Liver (tissue), 9 donors: ENCODE data around the gene SHC3. TPM values are rescaled to one million over a fixed set of nuclear protein-coding genes. Genes with fewer than 3 reads are reported as not detected.

Source experiments
- DNase-seq: peaks from one replicate; pipeline ENCODE4 v3.0.0-alpha.2; 2017; ENCODE audit warnings: low spot score
- H3K27ac ChIP-seq, 2 donors: one replicate each; pipeline ENCODE4 v1.7.0; 2013; ENCODE audit warnings: inconsistent platforms in 2 of 2, low read length in 2 of 2, control low read depth in 1 of 2, low read depth in 1 of 2, mild to moderate bottlenecking in 1 of 2
- H3K27me3 ChIP-seq, 4 donors: one replicate each; pipeline versions ENCODE4 v1.6.1 to v1.7.0; 2013; ENCODE audit warnings: low read length in 3 of 4, inconsistent platforms in 1 of 4, mild to moderate bottlenecking in 1 of 4, moderate library complexity in 1 of 4; ENCODE audit not compliant: control insufficient read depth in 4 of 4, insufficient read depth in 4 of 4
- H3K36me3 ChIP-seq, 4 donors: one replicate each; pipeline versions ENCODE4 v1.6.1 to v1.7.0; 2013; ENCODE audit warnings: low read length in 3 of 4, mild to moderate bottlenecking in 3 of 4, low read depth in 1 of 4, moderate library complexity in 1 of 4; ENCODE audit not compliant: control insufficient read depth in 4 of 4, insufficient read depth in 3 of 4
- H3K4me1 ChIP-seq, 4 donors: one replicate each; pipeline versions ENCODE4 v1.6.1 to v1.7.0; 2013; ENCODE audit warnings: low read length in 3 of 4, mild to moderate bottlenecking in 3 of 4, moderate library complexity in 1 of 4; ENCODE audit not compliant: control insufficient read depth in 4 of 4, insufficient read depth in 4 of 4
- H3K4me3 ChIP-seq, 3 donors: one replicate each; pipeline versions ENCODE4 v1.6.1 to v1.7.0; 2013; ENCODE audit warnings: low read length in 3 of 3, control low read depth in 1 of 3, low read depth in 1 of 3, mild to moderate bottlenecking in 1 of 3
- H3K9ac ChIP-seq, 2 donors: one replicate each; pipeline ENCODE4 v1.7.0; 2013; ENCODE audit warnings: low read length in 2 of 2, mild to moderate bottlenecking in 2 of 2, moderate library complexity in 2 of 2, control low read depth in 1 of 2, low read depth in 1 of 2
- H3K9me3 ChIP-seq, 4 donors: one replicate each; pipeline versions ENCODE4 v1.6.1 to v1.7.0; 2013; ENCODE audit warnings: low read length in 3 of 4; ENCODE audit not compliant: control insufficient read depth in 4 of 4
- EGR1 ChIP-seq, 2 donors: IDR thresholded peaks; 2 replicates each; pipeline ENCODE4 v1.6.1; 2016 to 2018; ENCODE audit warnings: antibody characterized with exemption in 2 of 2, low read depth in 2 of 2
- FOXA1 ChIP-seq: IDR thresholded peaks from 2 replicates; pipeline ENCODE4 v1.6.1; 2016; ENCODE audit warnings: antibody characterized with exemption
- GABPA ChIP-seq, 2 donors: IDR thresholded peaks in 1 of 2; conservative IDR thresholded peaks in 1 of 2; 2 replicates each; pipeline ENCODE4 v1.6.1; 2016; ENCODE audit warnings: antibody characterized with exemption in 2 of 2, mild to moderate bottlenecking in 1 of 2, moderate library complexity in 1 of 2
- HNF4A ChIP-seq, 2 donors: conservative IDR thresholded peaks; 2 replicates each; pipeline ENCODE4 v1.6.1; 2016; ENCODE audit warnings: antibody characterized with exemption in 2 of 2, mild to moderate bottlenecking in 2 of 2
- JUND ChIP-seq, 2 donors: IDR thresholded peaks; 2 replicates each; pipeline ENCODE4 v1.6.1; 2016; ENCODE audit warnings: antibody characterized with exemption in 2 of 2
- NR2F2 ChIP-seq: IDR thresholded peaks from 2 replicates; pipeline ENCODE4 v1.6.1; 2016; ENCODE audit warnings: antibody characterized with exemption
- TAF1 ChIP-seq: conservative IDR thresholded peaks from 2 replicates; pipeline ENCODE4 v1.6.1; 2016; ENCODE audit warnings: antibody characterized with exemption, mild to moderate bottlenecking
- YY1 ChIP-seq: IDR thresholded peaks from 2 replicates; pipeline ENCODE4 v1.6.1; 2016; ENCODE audit warnings: antibody characterized with exemption, mild to moderate bottlenecking
- WGBS: extraction: QIAGEN DNeasy Blood & Tissue Kit; methylation state at CpG from one replicate; pipeline ENCODE4 v1.1.7; 2013; 5-methylcytosine and 5-hydroxymethylcytosine counted together
- polyA plus RNA-seq, 2 donors: library from polyadenylated mRNA; stranded (reverse) in 1 of 2; unstranded in 1 of 2; fragments of 200-250 nt in 1 of 2; fragments of >200 nt in 1 of 2; fragmentation: Nextera tagmentation in 1 of 2; extraction: Ambion mirVana in 1 of 2; gene quantifications; one replicate each; pipeline versions ENCODE4 v1.2.1 to v1.2.3, GENCODE V29; 2013 to 2015
- total RNA-seq, 2 donors: library from RNA; depleted of rRNA; stranded (reverse); fragments of >200 nt; gene quantifications; one replicate each; pipeline ENCODE4 v1.2.3, GENCODE V29; 2014
- TF ChIP-seq, protein P1 (sequence below): fragments of 150-350 bp; IDR thresholded peaks from 2 replicates; pipeline ENCODE4 v1.5.1; 2017; ENCODE audit warnings: improper control_type of control experiment, low read depth, low read length; ENCODE audit not compliant: missing input control
- TF ChIP-seq, protein P2 (sequence below): IDR thresholded peaks from 2 replicates; pipeline ENCODE4 v1.6.1; 2016; ENCODE audit warnings: antibody characterized with exemption
- TF ChIP-seq, protein P3 (sequence below): IDR thresholded peaks from 2 replicates; pipeline ENCODE4 v1.6.1; 2016; ENCODE audit warnings: antibody characterized with exemption
- donor health status: healthy.
- donor health status: healthy.
- donor health status: healthy.
- donor health status: healthy.
- donor health status: healthy.

The SHC3 gene
- total and polyA plus RNA-seq, 4 donors: 0.03 to 0.08 (median 0.04) TPM

DNA sequence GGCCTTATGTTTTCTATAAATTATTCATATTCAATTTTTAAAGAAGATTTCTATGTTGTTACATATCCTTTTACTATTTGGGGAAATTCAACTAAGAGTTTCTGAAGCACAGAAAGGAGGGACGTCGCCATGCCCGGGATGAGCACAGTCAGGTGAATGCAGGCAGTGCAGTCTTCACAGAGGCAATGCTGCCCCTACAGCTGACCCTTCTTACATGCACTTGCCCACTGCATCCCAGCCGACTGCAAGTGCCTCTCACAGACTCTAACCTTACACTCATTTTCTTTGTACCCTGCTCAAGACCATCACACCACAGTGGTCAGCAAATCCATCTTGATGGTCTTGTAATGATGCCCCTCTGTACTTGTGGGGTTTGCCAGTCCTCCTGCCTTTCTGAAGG is 73.8 kb downstream of the SHC3 start (continued):
- TF ChIP-seq, protein P1, sequence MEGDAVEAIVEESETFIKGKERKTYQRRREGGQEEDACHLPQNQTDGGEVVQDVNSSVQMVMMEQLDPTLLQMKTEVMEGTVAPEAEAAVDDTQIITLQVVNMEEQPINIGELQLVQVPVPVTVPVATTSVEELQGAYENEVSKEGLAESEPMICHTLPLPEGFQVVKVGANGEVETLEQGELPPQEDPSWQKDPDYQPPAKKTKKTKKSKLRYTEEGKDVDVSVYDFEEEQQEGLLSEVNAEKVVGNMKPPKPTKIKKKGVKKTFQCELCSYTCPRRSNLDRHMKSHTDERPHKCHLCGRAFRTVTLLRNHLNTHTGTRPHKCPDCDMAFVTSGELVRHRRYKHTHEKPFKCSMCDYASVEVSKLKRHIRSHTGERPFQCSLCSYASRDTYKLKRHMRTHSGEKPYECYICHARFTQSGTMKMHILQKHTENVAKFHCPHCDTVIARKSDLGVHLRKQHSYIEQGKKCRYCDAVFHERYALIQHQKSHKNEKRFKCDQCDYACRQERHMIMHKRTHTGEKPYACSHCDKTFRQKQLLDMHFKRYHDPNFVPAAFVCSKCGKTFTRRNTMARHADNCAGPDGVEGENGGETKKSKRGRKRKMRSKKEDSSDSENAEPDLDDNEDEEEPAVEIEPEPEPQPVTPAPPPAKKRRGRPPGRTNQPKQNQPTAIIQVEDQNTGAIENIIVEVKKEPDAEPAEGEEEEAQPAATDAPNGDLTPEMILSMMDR: no peak

DNA sequence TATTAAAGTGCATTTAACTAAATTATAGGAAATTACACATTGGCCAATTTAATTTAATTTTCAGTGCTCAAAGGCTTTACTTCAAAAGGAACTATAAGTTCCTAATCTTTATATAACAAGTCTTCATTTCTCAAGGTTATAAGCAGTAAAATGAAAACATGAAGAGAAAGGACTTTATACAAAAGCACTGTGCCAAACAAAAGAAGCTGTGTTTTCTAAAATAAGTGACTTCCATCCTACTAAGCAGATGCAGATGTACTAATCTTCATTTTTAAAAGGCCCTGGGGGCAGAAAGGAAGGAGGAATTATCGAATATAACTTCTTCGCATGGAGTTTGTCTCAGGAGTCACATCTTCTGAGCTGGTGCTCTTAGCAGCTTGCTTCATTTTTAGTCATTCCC is 81.4 kb downstream of the SHC3 start:
- WGBS: 95% methylated on average over 2 of the region's 2 CpGs
- TF ChIP-seq, protein P2, sequence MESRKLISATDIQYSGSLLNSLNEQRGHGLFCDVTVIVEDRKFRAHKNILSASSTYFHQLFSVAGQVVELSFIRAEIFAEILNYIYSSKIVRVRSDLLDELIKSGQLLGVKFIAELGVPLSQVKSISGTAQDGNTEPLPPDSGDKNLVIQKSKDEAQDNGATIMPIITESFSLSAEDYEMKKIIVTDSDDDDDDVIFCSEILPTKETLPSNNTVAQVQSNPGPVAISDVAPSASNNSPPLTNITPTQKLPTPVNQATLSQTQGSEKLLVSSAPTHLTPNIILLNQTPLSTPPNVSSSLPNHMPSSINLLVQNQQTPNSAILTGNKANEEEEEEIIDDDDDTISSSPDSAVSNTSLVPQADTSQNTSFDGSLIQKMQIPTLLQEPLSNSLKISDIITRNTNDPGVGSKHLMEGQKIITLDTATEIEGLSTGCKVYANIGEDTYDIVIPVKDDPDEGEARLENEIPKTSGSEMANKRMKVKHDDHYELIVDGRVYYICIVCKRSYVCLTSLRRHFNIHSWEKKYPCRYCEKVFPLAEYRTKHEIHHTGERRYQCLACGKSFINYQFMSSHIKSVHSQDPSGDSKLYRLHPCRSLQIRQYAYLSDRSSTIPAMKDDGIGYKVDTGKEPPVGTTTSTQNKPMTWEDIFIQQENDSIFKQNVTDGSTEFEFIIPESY: no peak
- TF ChIP-seq, protein P1: no peak
- TF ChIP-seq EGR1 (IDR thresholded peaks at IDR 0.05; ENCODE audit: low read depth in 2 of 2) (no peak), HNF4A (conservative IDR thresholded peaks at IDR 0.05) (no peak), FOXA1 (no peak), TAF1 (no peak)
- no peak for DNase-seq
- Histone ChIP-seq H3K4me1 (no peaks in the 10 kb centered on the region), H3K36me3 (no peaks in the 10 kb centered on the region), H3K27ac (no peak overlapping the region), H3K4me3 (no peak overlapping the region), H3K9ac (no peak overlapping the region), H3K27me3 (no peaks in the 10 kb centered on the region), H3K9me3 (no peaks in the 10 kb centered on the region)

DNA sequence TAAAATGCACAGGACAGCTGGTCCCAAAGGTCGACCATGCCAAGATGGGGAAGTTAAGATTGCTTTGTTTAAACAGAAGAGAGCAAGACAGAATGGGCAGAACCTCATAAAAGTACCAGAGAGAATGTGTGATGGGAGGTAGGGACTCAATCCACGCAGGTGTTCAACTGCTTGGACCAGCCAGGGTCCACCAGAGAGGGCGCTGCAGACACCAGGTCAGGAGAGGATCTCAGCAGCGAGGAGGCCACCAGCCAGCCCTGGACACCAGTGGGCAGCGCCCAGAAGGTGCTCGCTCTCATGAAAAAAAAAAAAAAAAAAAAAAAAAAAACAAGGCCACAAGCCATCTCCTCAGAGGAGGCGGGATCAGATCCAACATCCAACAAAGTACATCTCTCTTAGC is 81.8 kb downstream of the SHC3 start:
- Histone ChIP-seq H3K4me1 (no peaks in the 10 kb centered on the region), H3K36me3 (no peaks in the 10 kb centered on the region), H3K27me3 (no peaks in the 10 kb centered on the region), H3K9ac (no peak overlapping the region), H3K4me3 (no peak overlapping the region), H3K9me3 (no peaks in the 10 kb centered on the region), H3K27ac (no peak overlapping the region)
- WGBS: 94% methylated on average over 7 of the region's 7 CpGs
- TF ChIP-seq YY1 (no peak), JUND (IDR thresholded peaks at IDR 0.05) (no peak), GABPA (IDR thresholded peaks at IDR 0.05 in 1 of 2, conservative IDR thresholded peaks at IDR 0.05 in 1 of 2) (no peak), NR2F2 (no peak)
- TF ChIP-seq, protein P2: no peak
- TF ChIP-seq, protein P3, sequence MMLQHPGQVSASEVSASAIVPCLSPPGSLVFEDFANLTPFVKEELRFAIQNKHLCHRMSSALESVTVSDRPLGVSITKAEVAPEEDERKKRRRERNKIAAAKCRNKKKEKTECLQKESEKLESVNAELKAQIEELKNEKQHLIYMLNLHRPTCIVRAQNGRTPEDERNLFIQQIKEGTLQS: no peak
- no peak for DNase-seq
